ENCODE results near the gene PRORP.

PRORP gene

GRCh38 chr14:35159742-35160409, 37.5 kb downstream of the PRORP start (continued):
- TF ChIP-seq ZNF518A (tag by site-specific recombination; conservative IDR thresholded peaks at IDR 0.05; ENCODE audit: low read depth): no peak
- no peak for TF ChIP-seq ZSCAN16 (tag by site-specific recombination; IDR thresholded peaks at IDR 0.05)
- peak; percentile 72 for TF ChIP-seq PRDM6 (tag by site-specific recombination; IDR thresholded peaks at IDR 0.05)
- TF ChIP-seq ZNF324 (tag by site-specific recombination; IDR thresholded peaks at IDR 0.05): 0 out of 2 replicates have a peak, but pooled peaks have one; percentile 56
- no peak for TF ChIP-seq ZBTB11 (tag by site-specific recombination; conservative IDR thresholded peaks at IDR 0.05; ENCODE audit: low read depth)
- peak; percentile 25; the same call in 1 of the 2 replicates for TF ChIP-seq IKZF3 (tag by site-specific recombination; IDR thresholded peaks at IDR 0.05)
- no peak for TF ChIP-seq ZNF792 (tag by site-specific recombination; IDR thresholded peaks at IDR 0.05)
- TF ChIP-seq ZNF548 (tag by site-specific recombination; IDR thresholded peaks at IDR 0.05): no peak
- no peak for TF ChIP-seq ZNF138 (tag by site-specific recombination; IDR thresholded peaks at IDR 0.05; ENCODE audit: borderline replicate concordance)
- TF ChIP-seq ZNF544 (tag by site-specific recombination; IDR thresholded peaks at IDR 0.05): no peak
- TF ChIP-seq ZNF677 (tag by site-specific recombination; IDR thresholded peaks at IDR 0.05): no peak
- TF ChIP-seq ZNF16 (tag by site-specific recombination; IDR thresholded peaks at IDR 0.05; ENCODE audit: low read depth): no peak
- TF ChIP-seq ZBTB21 (tag by site-specific recombination; IDR thresholded peaks at IDR 0.05): peak; percentile 46; the same call in 1 of the 2 replicates
- TF ChIP-seq ZNF704 (tag by site-specific recombination; IDR thresholded peaks at IDR 0.05): no peak
- TF ChIP-seq GLIS1 (tag by site-specific recombination; IDR thresholded peaks at IDR 0.05): no peak
- TF ChIP-seq ZNF24 (tag by site-specific recombination; IDR thresholded peaks at IDR 0.05): peak; percentile 51; the same call in 1 of the 2 replicates
- TF ChIP-seq ZXDB (tag by site-specific recombination; IDR thresholded peaks at IDR 0.05): 0 out of 2 replicates have a peak, but pooled peaks have one; percentile 41
- no peak for TF ChIP-seq ZBTB1 (tag by site-specific recombination; IDR thresholded peaks at IDR 0.05)
- TF ChIP-seq INSM2 (tag by site-specific recombination; IDR thresholded peaks at IDR 0.05): 0 out of 2 replicates have a peak, but pooled peaks have one; percentile 58
- no peak for TF ChIP-seq ZBTB8A (tag by site-specific recombination; IDR thresholded peaks at IDR 0.05)
- peak; percentile 73 for TF ChIP-seq ZNF549 (tag by site-specific recombination; IDR thresholded peaks at IDR 0.05)
- TF ChIP-seq ZNF10 (tag by site-specific recombination; IDR thresholded peaks at IDR 0.05): 0 out of 2 replicates have a peak, but pooled peaks have one; percentile 29
- TF ChIP-seq ZNF133 (tag by site-specific recombination; IDR thresholded peaks at IDR 0.05): no peak
- TF ChIP-seq ZNF670 (tag by site-specific recombination; IDR thresholded peaks at IDR 0.05; ENCODE audit: low read depth): no peak
- peak; percentile 22; the same call in 1 of the 2 replicates for TF ChIP-seq OSR2 (tag by site-specific recombination; IDR thresholded peaks at IDR 0.05)
